ENCODE measurements around the gene PFKFB3.

The PFKFB3 gene

DNA sequence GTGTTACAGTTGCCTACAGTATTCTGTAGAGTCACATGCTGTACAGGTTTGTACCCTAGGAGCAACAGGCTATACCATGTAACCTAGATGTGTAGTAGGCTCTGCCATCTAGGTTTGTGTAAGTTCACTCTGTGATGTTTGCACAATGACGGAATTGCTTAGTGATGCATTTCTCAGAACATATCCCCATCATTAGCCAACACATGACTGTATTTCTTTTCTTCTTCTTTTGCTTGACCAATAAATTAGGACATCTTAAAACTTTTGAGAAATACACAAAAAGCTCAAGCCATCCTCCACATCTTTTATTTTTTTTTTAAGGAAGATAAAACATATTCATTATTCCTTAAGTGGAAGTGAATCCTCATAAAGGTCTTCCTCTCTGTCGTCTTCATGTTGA is 5.4 kb upstream of the PFKFB3 start:
- TF ChIP-seq, protein P1, sequence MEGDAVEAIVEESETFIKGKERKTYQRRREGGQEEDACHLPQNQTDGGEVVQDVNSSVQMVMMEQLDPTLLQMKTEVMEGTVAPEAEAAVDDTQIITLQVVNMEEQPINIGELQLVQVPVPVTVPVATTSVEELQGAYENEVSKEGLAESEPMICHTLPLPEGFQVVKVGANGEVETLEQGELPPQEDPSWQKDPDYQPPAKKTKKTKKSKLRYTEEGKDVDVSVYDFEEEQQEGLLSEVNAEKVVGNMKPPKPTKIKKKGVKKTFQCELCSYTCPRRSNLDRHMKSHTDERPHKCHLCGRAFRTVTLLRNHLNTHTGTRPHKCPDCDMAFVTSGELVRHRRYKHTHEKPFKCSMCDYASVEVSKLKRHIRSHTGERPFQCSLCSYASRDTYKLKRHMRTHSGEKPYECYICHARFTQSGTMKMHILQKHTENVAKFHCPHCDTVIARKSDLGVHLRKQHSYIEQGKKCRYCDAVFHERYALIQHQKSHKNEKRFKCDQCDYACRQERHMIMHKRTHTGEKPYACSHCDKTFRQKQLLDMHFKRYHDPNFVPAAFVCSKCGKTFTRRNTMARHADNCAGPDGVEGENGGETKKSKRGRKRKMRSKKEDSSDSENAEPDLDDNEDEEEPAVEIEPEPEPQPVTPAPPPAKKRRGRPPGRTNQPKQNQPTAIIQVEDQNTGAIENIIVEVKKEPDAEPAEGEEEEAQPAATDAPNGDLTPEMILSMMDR (IDR thresholded peaks at IDR 0.05; ENCODE audit: borderline replicate concordance, insufficient read depth, low read depth, low read length): no peak
- H3K4me3 ChIP-seq (ENCODE audit: low read depth, low read length): no peak overlapping the region

DNA sequence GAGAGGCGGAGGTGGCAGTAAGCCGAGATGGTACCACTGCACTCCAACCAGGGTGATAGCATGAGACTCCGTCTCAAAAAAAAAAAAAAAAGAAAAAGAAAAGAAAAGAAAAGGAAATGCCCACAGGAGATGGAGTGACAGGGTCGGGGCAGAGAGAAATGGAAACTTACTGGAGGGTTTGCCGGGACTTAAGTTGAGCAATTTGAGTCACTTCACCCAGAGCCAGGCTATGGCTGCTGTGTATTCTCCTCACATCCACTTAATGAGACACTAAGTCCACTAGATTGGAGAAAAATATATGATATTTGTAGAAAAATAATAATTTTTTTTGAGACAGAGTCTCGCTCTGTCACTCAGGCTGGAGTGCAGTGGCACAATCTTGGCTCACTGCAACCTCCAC is 4.6 kb upstream of the PFKFB3 start:
- H3K4me3 ChIP-seq (ENCODE audit: low read depth, low read length): no peak overlapping the region
- TF ChIP-seq, protein P1 (IDR thresholded peaks at IDR 0.05; ENCODE audit: borderline replicate concordance, insufficient read depth, low read depth, low read length): no peak

DNA sequence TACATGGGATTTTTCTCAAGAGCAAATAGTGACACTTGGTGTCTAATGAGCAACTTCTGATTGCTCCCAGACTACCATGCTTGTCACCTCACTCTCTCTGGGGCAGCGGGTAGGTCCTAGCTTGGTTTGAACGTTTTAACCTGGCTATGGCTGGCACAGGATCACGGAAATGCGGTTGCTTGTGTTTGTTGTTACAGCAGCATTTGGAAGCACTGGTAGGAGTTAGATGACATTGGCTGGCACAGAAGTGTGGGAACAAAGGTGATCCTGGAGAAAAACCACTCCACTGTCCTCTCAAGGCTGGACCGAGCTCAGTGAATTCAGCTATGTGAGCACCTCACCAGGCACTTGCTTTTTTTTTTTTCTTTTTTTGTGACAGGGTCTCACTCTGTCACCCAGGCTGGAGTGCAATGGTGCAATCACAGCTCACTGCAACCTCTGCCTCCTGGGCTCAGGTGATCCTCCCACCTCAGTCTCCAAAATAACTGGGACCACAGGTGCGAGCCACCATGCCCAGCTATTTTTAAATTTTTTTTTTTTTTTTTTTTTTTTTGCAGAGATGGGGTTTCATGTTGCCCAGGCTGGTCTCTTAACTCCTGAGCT is 3.5 kb upstream of the PFKFB3 start:
- TF ChIP-seq, protein P1 (IDR thresholded peaks at IDR 0.05; ENCODE audit: borderline replicate concordance, insufficient read depth, low read depth, low read length): no peak
- no peak overlapping the region for H3K4me3 ChIP-seq (ENCODE audit: low read depth, low read length)

DNA sequence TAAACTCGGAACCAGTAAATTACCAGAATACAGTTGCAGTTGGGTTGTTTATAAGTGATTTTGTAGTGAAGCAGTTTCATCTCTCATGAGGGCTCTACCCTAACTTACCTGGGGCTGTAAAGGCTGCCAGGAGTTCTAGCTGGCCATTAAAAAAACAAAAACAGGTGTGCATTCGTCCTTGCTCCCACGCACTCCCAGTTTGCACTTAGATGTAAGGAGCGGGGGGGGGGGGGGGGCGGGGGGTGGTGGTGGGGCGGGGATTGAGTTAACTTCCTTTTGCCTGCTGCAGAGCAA is 2.3 kb upstream of the PFKFB3 start:
- H3K4me3 ChIP-seq (ENCODE audit: low read depth, low read length): no peak overlapping the region
- TF ChIP-seq, protein P1 (IDR thresholded peaks at IDR 0.05; ENCODE audit: borderline replicate concordance, insufficient read depth, low read depth, low read length): no peak

DNA sequence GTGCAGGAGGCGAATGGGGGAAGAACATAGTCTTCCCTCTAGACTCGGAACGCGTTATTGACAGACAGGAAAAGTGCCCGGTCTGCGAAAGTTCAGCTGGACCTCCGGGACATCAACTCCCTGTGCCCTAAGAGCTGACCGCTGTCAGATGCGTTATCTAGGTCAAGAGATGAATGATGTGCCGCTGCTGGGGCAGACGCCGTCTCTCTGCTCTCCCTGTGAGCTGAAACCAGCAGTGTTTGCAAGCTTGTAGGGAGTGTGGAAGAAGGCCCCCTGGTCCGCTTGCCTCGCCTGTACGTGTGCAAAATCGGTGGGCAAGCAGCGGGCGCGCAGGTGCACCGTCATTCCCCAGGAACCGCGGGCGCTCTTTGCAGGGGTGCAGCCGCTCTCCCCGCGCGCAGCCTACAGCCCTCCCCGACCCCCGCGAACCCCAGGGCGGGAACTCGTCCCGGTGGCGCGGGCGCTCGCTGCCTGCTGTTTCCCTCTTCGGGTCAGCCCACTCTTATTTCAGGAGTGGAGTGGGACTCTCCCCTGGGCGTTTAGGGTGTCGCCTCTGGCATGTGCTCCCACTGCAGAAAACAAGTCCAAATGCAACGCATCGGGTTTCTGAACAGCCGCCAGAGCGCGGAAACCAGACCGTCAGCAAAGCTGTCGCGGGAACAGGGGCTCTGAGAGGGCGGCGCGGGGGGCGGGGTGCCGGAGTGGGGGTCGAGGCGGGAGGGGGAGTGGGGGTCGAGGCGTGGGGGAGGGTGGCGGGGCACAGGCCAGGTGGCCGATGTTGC is 1.8 kb upstream of the PFKFB3 start:
- TF ChIP-seq, protein P1 (IDR thresholded peaks at IDR 0.05; ENCODE audit: borderline replicate concordance, insufficient read depth, low read depth, low read length): no peak
- peak overlapping the region; percentile 51 for H3K4me3 ChIP-seq (ENCODE audit: low read depth, low read length)

DNA sequence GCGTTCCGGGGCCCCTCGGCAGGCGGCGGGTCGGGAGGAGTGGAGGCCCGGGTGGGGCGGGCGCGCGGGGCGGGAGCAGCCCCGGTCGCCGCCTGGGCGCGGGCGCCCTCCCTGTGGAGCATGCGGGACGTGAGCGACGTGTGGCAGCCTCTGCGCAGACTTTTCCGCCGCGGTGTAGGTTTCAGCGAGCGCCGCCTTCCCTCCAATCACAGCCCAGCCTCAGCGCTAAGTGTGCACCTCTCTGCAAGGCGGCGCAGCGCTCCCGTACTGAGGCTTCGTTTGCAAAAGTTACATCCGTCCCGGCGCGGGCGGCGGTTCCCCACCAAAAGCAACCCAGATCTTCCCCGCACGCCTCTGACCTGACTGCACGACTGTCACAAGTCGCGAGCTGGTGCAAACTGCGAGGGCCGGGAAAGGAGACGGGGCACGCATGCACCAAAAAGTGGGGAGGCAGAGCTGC is 1.2 kb upstream of the PFKFB3 start:
- peak overlapping the region; percentile 29 for H3K4me3 ChIP-seq (ENCODE audit: low read depth, low read length)

More for the DNA sequence above, 1.2 kb upstream of the PFKFB3 start:
- TF ChIP-seq, protein P1 (IDR thresholded peaks at IDR 0.05; ENCODE audit: borderline replicate concordance, insufficient read depth, low read depth, low read length): no peak
